OCI-LY1 (cell line): ENCODE data around the gene DIABLO.

ENCODE experiments used
- H2AFZ ChIP-seq: fragments of 200-600 bp; sonication (generic), shearing (Covaris generic); 2 replicates; pipeline ENCODE4 v1.6.0; 2014; ENCODE audit warnings: antibody characterized with exemption, mild to moderate bottlenecking, low read length
- H3F3A ChIP-seq: fragments of 200-600 bp; sonication (generic), shearing (Covaris generic); 2 replicates; pipeline ENCODE4 v1.6.0; 2014; ENCODE audit warnings: mild to moderate bottlenecking, antibody characterized with exemption, low read length, moderate library complexity; ENCODE audit not compliant: insufficient read depth
- H3K27ac ChIP-seq: fragments of 200-600 bp; sonication (generic); 2 replicates; pipeline ENCODE4 v1.5.1; 2014; ENCODE audit warnings: low read length, mixed run types, mild to moderate bottlenecking, low read depth; ENCODE audit not compliant: poor library complexity, severe bottlenecking
- H3K27me3 ChIP-seq: fragments of 200-600 bp; sonication (generic); 2 replicates; pipeline ENCODE4 v1.6.0; 2014; ENCODE audit warnings: antibody characterized with exemption, mild to moderate bottlenecking, low read length, moderate library complexity; ENCODE audit not compliant: insufficient read depth
- H3K36me3 ChIP-seq: fragments of 200-600 bp; sonication (generic); 2 replicates; pipeline ENCODE4 v1.6.1; 2014; ENCODE audit warnings: mild to moderate bottlenecking, antibody characterized with exemption, low read length, moderate library complexity, mixed read lengths; ENCODE audit not compliant: insufficient read depth
- H3K4me1 ChIP-seq: fragments of 200-600 bp; sonication (generic); 2 replicates; pipeline ENCODE4 v1.5.1; 2014; ENCODE audit warnings: mild to moderate bottlenecking, low read length, moderate library complexity; ENCODE audit not compliant: insufficient read depth, severe bottlenecking
- H3K4me2 ChIP-seq: fragments of 200-600 bp; sonication (generic), shearing (Covaris generic); 2 replicates; pipeline ENCODE4 v1.6.1; 2014; ENCODE audit warnings: low read length
- H3K4me3 ChIP-seq: fragments of 200-600 bp; sonication (generic); 2 replicates; pipeline ENCODE4 v1.5.1; 2014; ENCODE audit warnings: low read length, low read depth, mild to moderate bottlenecking, mixed read lengths; ENCODE audit not compliant: poor library complexity, severe bottlenecking
- H3K79me2 ChIP-seq: fragments of 200-600 bp; shearing (Covaris generic); 2 replicates; pipeline ENCODE4 v1.6.1; 2016; ENCODE audit warnings: mixed run types, low read length, mixed read lengths; ENCODE audit not compliant: insufficient read depth
- H3K9ac ChIP-seq: fragments of 200-600 bp; sonication (generic), shearing (Covaris generic); 2 replicates; pipeline ENCODE4 v1.6.1; 2014; ENCODE audit warnings: mild to moderate bottlenecking, low read length, mixed read lengths
- H3K9me2 ChIP-seq: fragments of 200-600 bp; sonication (generic), shearing (Covaris generic); 2 replicates; pipeline ENCODE4 v1.6.1; 2014; ENCODE audit warnings: low read depth, mild to moderate bottlenecking, low read length, mixed read lengths
- H3K9me3 ChIP-seq: fragments of 200-600 bp; shearing (Covaris generic); 2 replicates; pipeline ENCODE4 v1.6.1; 2014; ENCODE audit warnings: low read length, mixed read lengths
- H4K20me1 ChIP-seq: fragments of 200-600 bp; sonication (generic), shearing (Covaris generic); 2 replicates; pipeline ENCODE4 v1.6.0; 2016; ENCODE audit warnings: mild to moderate bottlenecking, low read length; ENCODE audit not compliant: insufficient read depth
- EZH2 ChIP-seq: fragments of 200-600 bp; sonication (generic), shearing (Covaris generic); IDR thresholded peaks from 2 replicates; pipeline ENCODE4 v1.8.0; 2017; ENCODE audit warnings: borderline replicate concordance, mixed run types, mild to moderate bottlenecking, antibody characterized with exemption, low read length, moderate library complexity, mixed read lengths
- TF ChIP-seq, protein P1 (sequence below): fragments of 200-600 bp; sonication (generic), shearing (Covaris generic); IDR thresholded peaks from 2 replicates; pipeline ENCODE4 v1.5.1; 2017; ENCODE audit warnings: mild to moderate bottlenecking, antibody characterized with exemption, low read length, moderate library complexity, mixed read lengths

Gene DIABLO

DNA sequence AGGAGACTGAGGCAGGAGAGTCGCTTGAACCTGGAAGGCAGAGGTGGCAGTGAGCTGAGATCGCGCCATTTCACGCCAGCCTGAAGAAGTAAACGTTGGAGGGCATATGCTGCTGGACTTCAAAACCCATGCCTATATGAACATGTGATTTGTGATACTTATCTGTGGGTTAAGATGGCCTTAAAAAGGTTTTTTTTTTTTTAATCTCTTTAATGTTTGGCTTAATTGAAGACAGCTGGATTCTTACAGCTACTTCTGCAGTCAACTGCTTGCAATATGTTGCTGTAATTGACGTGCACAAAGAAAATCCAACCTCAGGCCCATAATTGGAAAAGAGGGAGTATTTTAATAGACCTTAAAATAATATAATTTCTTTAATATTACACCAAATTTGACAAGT is 23.8 kb downstream of the DIABLO start:
- Histone ChIP-seq H3K27me3 (no peaks in the 10 kb centered on the region; the same call in 1 of the 2 replicates), H4K20me1 (no peaks in the 10 kb centered on the region), H3K9me3 (no peaks in the 10 kb centered on the region), H3K79me2 (no peaks in the 10 kb centered on the region), H3K4me2 (no peak overlapping the region), H3K9ac (no peak overlapping the region), H3K4me1 (peaks cover 41% of the 10 kb centered on the region), H3K27ac (no peak overlapping the region), H3K4me3 (no peak overlapping the region), H3F3A (no peaks in the 10 kb centered on the region), H3K9me2 (no peaks in the 10 kb centered on the region), H3K36me3 (peaks cover 5% of the 10 kb centered on the region), H2AFZ (no peak overlapping the region)
- TF ChIP-seq, protein P1, sequence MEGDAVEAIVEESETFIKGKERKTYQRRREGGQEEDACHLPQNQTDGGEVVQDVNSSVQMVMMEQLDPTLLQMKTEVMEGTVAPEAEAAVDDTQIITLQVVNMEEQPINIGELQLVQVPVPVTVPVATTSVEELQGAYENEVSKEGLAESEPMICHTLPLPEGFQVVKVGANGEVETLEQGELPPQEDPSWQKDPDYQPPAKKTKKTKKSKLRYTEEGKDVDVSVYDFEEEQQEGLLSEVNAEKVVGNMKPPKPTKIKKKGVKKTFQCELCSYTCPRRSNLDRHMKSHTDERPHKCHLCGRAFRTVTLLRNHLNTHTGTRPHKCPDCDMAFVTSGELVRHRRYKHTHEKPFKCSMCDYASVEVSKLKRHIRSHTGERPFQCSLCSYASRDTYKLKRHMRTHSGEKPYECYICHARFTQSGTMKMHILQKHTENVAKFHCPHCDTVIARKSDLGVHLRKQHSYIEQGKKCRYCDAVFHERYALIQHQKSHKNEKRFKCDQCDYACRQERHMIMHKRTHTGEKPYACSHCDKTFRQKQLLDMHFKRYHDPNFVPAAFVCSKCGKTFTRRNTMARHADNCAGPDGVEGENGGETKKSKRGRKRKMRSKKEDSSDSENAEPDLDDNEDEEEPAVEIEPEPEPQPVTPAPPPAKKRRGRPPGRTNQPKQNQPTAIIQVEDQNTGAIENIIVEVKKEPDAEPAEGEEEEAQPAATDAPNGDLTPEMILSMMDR: no peak
- TF ChIP-seq EZH2: no peak

DNA sequence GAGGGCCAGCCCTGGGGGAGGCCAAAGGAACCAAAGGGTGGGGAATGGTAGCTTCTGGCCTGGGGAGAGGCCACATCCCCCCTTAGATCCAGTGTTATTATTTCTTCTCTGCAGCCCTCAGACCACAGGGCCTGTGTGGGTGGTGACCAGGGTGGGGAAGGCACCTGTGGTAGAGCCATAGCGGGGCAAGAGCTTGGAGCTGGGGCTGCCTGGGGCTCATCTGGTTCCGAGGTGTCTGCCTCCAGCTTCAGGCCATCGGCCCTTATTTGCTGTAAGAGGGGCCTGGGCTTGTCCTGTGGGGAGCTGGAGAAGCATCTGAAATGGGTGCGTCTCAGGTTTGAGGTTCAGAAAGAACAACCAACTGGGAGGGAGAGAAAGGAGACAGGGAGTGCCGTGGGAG is 24.5 kb downstream of the DIABLO start:
- Histone ChIP-seq H3K36me3 (no peaks in the 10 kb centered on the region), H3K4me2 (no peak overlapping the region), H3K9me3 (no peaks in the 10 kb centered on the region), H3K9ac (no peak overlapping the region), H3K27me3 (no peaks in the 10 kb centered on the region; the same call in 1 of the 2 replicates), H3F3A (no peaks in the 10 kb centered on the region), H3K4me3 (no peak overlapping the region), H2AFZ (no peak overlapping the region), H3K79me2 (no peaks in the 10 kb centered on the region), H3K9me2 (no peaks in the 10 kb centered on the region), H3K4me1 (peaks cover 43% of the 10 kb centered on the region), H3K27ac (no peak overlapping the region), H4K20me1 (no peaks in the 10 kb centered on the region)
- TF ChIP-seq, protein P1: no peak
- no peak for TF ChIP-seq EZH2

DNA sequence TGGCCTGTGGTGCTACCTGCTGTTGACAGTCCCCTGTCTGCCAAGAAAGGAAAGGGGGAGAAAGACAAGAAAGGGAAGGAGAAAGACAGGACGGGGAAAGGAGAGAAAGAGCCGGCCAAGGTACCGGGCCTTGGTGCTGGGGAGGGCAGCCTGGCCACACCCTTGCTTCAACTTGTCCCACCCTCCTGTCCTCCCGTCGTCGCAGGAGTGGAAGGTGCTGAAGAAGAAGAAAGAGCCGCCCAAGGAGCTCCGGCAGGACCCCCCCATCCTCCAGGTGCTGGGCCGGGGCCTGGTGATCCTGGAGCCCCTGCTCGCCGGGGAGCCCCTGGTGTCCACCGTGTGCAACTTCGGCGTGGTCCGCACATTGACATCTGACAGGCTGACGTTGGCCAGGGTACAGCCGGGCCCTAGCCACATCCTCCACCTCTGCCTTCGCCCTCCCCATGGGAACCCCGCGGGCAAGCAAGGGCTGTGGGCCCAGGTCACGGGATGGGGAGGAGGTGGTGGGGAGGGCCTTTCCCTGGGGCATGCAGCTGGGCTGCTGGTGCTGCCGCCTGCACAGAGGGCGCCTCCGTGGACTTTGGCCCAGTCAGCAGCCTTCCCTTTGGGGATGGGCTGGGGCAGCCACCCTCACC is 25.2 kb downstream of the DIABLO start:
- H2AFZ ChIP-seq: no peak overlapping the region
- H3K4me1 ChIP-seq: peaks cover 43% of the 10 kb centered on the region
- H3K4me2 ChIP-seq: no peak overlapping the region
- H3K27me3 ChIP-seq: no peaks in the 10 kb centered on the region; the same call in 1 of the 2 replicates
- no peaks in the 10 kb centered on the region for H3K9me2 ChIP-seq
- no peak for TF ChIP-seq EZH2
- TF ChIP-seq, protein P1: no peak
- no peaks in the 10 kb centered on the region for H3F3A ChIP-seq
- no peak overlapping the region for H3K4me3 ChIP-seq
- no peak overlapping the region for H3K9ac ChIP-seq
- peaks cover 4% of the 10 kb centered on the region; the same call in 1 of the 2 replicates for H3K9me3 ChIP-seq
- H4K20me1 ChIP-seq: no peaks in the 10 kb centered on the region
- no peaks in the 10 kb centered on the region for H3K79me2 ChIP-seq
- H3K27ac ChIP-seq: no peak overlapping the region
- peaks cover 5% of the 10 kb centered on the region; the same call in 1 of the 2 replicates for H3K36me3 ChIP-seq
